SKM-1 (cell line): ENCODE measurements around the gene FARS2.

ENCODE experiments used
- DNase-seq: peaks from one replicate; lab custom pipeline; 2025; ENCODE audit not compliant: unreplicated experiment; lab: John Stamatoyannopoulos, UW

The FARS2 gene

DNA sequence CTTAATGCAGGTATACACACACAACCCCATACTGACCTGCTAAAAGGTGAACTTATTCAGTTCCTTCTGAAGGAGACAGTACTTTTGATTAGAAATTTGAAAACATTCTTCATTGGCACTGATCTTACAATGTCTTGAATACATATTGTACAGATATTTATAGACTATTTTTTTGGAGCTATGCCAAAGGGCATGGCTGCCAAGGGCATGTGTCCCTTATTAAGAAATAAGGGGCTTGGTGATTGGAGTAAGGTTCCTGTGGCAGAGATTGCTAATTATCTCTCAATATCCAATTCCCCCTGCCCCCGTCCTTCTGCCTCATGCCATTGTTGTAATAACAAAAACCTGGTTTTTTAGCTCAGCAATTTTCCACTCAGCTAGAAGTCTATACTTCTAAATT is 355.9 kb downstream of the FARS2 start:
- DNase-seq, result no peak

DNA sequence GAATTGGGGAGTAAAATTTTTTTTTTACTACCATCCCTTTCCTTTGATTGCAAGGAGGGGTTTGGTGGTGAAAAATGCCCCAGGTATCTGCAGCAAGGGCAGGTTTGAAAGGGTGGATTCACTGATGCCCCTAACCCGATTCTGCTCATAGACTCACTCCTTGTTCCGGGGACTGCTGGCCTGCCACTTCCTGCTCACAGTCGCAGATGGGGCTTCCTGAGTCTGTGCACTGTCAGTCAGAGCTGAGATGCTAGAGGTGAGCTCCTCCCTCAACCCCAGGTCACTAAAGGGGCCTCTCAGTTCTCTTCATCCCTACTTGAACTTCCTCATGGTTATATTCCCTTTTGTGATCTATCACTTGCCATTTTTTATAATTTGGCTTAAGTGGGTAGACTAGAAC is 357.9 kb downstream of the FARS2 start:
- DNase-seq, result no peak

DNA sequence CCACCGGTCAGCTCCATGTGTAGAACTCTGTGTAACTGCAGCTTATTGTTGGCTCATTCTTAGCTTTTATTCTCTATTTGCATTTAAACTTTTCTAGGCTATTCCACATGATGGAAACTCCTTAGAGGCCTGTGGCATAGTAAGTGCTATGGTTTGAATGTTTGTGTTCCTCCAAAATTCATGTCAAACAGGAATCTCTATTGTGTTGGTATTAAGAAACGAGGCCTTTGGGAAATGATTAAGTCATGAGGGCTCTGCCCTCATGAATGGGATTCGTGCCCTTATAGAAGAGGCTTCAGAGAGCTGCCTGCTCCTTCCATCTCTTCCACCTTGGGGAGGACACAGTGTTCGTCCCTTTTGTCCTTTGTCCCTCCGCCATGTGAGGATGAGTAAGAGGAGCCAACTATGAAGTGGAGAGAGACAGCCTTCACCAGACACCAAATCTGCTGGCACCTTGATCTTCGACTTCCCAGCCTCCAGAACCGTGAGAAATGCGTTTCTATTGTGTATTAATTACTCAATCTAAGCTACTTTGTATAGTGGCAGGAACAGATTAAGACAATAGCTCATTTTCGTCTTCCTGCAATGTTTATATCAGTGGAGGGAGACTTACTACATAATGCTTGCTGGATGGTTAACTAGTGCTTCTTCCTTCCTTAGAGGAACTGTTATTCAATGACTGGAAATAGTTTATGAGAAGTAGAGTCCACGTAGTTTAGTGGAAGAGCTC is 361.1 kb downstream of the FARS2 start:
- no peak for DNase-seq

DNA sequence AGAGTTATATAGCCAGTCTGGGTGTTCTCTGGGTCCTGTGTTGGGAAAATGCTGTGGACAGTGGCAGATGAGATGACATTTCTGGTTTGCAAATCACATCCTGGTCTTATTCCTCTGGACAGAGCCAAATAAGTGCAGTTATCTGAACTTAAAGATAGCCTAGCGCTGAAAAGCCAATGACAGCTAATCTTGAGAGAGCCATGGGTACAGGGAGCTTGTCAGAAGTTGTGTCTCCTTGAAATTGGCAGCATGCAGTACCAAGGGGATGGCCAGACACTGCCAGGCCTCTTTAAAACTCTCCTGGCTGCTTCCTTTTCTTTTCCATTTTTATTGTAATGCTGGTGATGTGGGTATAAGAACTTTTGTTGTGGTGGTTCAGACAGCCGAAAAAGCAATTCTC is 362.5 kb downstream of the FARS2 start:
- DNase-seq, result no peak

DNA sequence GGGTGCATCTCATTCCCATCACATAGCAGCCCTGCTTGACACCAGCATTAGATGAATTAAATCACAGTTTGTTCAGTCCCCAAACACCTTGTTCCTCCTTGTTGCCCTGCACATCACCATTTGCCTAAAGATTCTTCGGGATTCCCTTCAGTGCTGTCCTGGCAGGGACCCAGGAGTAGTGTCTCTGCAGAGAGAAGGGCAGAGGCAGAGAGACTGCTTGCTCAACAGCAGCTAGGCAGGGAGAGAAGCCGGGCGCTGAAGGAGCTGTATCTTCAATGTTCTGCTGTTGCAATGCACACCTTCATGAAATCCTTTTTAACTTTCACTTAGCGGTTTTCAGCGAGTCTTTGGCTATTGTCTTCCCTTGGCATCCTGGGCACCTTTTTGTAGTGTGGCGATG is 362.9 kb downstream of the FARS2 start:
- DNase-seq, result no peak

DNA sequence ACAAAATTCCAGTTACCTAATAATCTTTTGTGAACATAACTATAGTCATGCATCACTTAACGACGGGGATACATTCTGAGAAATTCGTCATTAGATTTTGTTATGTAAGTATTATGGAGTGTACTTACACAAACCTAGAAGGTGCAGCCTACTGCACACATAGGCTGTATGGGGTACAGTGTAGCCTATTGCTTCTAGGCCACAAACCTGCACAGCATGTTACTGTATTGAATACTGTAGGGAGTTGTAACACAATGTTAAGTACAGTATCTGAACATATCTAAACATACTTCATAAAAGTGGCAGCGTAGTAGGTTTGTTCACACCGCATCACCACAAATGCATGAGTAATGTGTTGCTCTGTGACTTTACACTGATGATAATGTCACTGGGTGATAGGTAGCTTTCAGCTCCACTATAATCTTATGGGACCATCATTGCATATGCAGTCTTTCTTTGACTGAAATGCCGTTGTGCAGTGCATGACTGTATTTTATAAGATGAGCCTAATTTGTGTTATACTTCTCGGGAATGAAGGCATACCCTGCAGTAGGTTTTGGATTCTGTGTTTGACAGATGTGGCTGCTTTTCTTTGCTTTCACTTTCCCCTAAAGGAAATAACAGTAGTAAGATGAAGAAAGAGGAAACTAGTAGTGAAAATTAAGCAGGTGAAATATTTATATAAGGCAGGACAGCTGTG is 365.6 kb downstream of the FARS2 start:
- DNase-seq, result no peak

DNA sequence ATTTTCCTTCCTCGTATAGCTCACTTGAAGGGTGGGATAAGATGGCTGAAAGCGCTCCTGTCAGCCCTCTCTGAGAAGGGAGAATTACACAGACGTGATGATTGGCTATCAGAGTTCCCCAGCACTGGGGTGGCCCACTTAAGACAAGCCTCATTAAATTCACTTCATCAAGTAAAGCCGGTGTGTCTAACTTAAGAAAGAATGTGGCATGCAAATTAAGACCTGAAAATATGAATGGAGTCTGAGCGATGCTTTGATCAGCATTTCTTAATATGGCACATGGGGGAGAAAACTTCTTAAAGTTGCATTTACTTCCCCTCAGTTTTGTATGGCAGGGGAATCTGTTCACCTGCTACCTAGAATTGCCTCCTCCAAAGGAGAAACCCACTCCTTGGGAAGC is 369.3 kb downstream of the FARS2 start:
- DNase-seq, result no peak

DNA sequence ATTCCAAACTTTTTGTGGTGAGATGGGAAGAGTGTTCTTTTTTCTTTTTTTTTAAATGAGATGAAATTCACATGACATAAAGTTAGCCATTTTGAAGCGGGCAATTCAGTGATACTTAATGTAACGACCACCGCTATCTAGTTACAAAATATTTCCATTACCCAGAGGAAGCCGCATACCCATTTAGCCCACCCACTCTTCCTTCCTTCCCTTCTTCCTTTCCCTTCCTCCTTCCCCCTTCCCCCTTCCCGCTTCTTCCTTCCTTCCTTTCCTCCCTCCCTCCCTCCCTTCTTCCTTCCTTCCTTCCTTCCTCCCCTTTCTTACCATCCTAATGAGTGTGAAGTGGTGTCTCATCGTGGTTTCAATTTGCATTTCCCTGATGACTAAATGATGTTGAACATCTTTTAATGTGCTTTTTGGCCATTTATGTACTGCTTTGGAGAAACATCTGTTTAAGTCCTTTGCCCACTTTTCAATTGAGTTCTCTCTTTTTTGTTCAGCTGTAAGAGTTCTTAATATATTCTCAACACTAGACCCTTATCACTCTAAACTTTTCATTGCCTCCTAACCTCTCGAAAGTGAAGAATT is 371.1 kb downstream of the FARS2 start:
- DNase-seq, result no peak

DNA sequence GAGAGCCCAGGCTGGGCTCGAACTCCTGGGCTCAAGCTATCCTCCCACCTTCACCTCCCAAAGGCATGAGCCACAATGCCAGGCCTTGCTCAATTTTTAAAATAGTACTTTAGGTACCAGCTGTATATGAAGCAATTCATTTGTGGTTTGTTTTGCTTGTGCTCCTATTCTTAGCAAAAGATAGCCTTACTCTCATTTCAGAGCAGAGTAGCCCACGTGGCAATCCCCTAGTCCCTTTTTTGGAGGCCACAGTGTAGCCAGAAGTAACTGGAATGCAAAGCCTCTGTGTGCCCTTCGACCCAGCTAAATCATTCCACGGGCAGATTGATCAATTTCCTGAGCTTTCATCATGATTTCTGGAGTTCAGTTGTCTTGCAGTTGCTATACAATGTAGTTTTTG is 373.2 kb downstream of the FARS2 start:
- no peak for DNase-seq

DNA sequence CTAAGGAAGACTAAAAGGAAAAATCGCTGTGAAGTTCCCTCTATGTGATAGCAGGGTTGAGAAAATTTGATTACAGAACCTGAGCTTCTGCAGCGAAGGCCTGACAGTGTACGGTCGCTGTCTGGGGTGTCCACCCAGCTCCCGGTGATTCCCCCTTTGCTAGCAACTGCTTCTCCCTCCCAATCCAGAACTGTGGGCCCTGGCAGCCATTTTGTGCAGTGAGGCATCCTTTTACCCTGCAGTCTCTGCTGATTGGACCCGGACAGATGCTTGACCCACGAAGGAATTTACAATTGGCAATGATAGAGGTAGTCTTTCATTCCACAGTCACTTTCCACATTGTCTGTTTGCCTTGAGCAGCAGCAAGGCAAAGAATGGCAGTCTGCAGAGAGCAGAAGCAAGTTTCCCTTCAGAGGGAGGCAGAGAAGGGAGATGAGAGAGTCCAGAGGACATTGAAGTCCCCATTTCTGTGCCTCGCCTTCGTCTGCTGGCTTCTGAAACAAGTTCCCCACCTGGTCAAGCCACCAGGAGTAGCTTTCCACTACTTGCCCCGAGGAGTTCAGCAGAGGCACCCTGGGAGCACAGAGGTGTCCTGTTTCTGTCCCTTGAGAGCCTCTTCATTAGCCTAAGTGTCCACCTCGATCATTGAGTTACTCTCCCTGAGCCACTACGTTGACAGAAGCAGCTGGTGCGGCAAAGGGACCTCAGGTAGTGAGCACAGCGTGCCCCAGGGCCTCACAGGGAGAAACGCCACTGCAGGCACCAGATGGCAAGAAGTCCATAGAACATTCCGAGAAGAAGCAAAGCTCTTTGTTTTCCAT is 375.1 kb downstream of the FARS2 start:
- no peak for DNase-seq

DNA sequence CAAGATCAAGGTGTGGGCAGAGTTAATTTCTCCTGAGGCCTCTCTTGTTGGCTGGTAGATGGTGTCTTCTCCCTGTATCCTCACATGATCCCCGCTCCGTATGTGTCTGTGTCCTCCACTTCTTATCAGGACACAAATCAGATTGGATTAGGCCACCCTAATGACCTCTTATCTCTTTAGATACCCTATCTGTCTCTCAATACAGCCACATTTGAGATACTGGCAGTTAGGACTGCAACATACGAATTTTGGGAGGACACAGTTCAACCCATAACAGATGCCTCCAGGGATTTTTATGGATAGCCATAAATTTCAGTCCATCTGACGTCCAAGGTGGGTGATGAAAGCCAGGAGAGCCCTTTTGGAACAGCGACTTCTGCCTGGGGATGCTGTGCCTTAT is 376.4 kb downstream of the FARS2 start:
- no peak for DNase-seq

DNA sequence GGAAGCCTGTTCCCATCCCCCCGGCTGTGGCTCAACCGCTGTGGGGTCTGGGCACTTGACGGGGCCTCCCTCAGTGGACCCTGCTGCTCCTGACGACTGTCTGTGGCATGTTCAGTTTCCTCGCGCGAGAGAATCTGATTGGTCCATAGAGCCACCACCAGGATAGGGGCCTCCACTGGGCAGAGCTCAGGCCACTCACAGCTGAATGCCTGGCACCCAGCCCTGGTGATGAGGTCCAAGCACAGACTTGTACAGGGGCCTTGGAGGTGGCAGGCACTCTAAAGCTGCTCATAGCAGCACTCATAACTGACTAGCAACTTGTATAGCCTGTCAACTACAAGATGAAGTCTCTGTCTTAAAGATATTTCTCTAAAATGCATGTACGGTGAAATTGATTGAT is 377.4 kb downstream of the FARS2 start:
- no peak for DNase-seq

DNA sequence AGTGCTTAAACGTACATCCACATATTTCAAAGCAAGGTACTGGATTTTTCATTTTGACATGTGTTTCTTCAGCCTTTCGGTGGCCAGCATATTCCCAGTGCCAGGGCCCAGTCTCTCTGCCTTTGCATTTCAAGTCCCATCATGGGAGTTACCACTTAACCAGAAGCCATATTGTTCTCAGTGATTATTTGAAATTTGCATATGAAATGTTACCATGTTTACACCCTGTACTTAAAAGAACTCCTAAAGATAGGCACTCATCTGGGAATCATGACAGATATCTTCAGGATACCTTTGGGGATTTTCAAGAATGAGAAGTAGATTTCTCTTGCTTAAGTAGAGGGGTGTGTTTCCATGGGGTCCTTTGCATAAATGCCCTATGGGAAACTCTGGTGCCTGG is 377.9 kb downstream of the FARS2 start:
- no peak for DNase-seq

DNA sequence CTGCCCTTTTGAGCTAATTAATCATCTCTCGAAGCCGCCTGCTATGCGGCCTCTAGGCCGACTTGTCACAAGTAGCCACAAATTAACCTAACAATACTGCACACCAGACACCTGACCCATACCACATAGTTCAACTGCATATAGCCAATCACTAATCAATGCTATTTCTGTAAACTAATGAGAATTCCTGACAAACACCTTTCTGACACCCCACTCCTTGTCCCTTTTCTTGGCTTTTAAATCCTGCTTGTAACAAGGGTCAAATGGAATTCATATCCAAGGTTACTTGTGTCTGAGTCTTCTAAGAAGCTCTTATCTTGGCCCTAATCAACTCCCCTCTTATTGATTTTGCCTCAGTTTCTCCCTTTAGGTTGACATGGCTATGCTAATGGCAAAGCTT is 379.3 kb downstream of the FARS2 start:
- DNase-seq, result no peak

DNA sequence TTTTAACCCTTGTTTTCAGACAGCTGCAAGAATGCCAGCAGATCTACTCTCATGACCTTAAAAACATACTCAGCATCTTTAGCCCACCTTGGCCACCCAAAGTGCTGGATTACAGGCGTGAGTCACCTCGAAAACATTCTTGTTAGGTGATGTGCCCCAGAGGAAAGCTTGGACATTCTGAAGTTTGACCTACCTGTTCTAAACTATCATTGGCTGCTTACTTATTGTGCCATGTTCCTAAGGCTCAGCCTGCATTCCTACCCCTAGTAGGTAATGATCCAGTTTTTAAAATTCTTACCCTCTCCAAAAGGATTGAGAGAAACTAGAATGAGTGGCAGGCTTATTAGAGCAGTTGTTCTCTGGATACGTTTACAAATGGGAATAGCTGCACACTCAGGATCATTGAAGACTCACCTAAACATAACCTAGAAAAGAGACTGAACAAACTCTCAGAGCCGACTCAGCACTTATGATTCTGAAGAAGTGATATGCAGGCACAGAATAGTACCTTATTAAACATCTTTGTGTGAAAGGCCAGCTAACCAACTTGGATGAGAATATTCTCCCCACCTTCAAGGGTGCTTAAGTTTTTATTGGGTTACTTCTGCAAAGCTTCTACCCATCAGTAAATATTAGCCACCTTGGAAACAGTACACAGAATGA is 383.3 kb downstream of the FARS2 start:
- no peak for DNase-seq

DNA sequence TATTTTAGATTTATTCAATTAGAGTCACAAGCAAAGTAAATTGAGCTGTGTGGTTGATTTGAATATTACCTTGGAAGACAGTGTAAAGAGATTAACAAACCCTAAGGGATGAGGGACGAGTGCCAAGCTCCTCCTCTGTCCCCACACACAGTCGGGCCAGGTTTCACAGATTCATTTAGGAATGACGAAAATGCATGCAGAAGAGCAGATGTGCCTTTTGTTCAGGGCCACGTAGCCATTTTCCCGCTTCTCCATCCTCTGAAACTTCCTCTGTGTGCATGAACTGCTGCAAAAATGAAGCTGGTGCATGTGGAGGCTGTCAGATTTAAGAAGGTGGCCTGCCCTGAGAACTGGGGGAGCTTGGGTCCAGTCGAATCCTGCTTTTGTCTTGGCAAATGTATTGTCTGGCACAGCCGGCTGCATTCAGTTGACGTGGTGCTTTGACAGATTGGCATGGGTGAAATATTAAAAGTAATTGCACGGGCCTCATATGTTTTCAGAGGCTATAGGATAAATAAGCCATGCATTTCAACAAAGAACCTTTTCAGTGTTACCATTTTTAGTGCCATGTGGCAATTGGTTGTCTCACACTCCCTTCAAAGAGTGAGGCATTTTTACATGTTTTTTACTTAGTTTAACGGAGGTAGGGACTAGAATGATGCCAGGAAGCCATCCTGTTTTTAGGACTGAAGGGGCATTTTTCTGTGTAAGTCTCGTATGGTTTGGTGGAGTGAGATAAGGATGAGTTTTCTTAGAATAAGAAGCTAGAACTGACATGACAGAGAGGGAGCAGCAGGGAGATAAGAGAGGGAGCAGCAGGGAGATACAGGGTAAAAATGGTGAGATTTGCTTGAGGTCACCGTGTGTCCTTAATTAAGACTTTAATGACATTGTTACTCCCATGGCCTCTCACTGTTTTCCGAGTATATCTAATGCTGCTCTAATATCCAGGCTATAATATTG is 384.3 kb downstream of the FARS2 start:
- DNase-seq, result no peak

DNA sequence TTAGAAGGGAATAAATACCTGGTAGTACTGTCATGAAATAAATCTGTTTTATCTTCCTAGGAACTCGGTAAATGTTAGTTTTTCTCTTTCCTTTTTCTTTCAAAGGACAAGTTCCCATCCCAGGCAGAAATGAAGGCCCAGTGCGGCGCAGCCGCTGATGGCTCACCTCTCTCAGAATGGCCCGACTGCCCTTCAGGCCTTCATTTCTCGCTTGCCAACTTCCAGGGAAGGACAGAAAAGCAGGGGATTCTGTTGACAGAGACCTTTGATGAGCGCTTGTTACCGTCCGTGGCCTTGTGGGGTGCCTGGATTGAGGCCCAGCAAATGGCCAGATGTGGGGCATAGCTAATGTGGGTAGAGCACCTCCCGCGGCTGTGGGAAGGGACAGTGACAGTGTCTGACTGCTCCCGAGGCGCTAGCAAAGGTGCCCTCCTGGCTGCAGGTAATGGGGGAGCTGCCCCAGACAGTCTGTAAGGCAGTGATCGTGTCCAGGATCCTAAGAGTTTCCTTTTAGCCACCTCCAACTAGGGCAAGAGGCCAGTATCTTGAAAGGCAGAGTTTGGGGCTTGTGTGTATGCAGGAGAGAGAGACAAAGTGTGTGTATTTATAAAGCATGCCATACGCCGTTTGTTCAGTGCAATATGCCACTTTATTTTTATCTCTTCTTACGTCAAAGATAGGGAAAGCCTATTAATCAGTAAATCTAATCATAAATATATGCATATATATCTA is 391.3 kb downstream of the FARS2 start:
- DNase-seq, result no peak

DNA sequence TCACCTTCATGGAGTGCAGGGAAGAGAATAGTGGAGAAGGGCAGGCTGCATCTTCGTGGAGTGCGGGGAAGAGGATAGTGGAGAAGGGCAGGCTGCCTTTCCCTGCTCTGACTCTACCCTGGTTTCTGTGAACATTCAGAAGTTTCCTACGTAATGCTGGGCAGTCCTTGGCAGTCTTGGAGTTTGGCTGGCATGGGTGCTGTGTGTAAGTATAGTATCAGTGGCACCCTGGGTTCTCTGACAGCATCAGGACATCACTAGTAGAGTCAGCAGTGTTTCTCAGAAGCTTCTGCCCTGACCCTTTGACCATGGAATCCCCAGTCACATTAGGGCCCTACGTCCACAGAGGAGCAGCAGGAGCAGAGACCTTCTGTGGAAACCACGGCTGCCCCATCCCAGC is 392.5 kb downstream of the FARS2 start:
- DNase-seq, result no peak

DNA sequence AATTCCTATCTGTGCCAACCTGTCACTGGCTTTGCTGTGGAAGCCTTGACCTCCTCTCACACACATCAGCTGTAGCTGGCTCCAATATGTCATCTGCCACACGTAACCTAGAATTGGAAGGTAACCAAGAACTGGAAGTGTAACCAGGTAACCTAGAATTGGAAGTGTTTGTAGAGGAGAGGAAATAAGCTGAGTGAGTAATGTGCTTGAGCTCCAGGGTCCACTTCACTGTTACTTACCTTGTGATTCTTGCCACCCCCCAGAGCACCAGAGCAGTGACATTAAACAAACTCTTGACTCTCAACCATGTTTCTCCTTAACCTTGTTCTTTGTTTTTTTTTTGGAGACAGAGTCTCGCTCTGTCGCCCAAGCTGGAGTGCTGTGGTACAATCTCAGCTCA is 394.9 kb downstream of the FARS2 start:
- DNase-seq, result no peak
